Vagina (tissue), 2 donors: ENCODE data around the gene INTS1.

ENCODE experiments used
- CTCF ChIP-seq, 3 experiments: fragments of 450-650 bp in 2 of 3; fragments of 200-600 bp in 1 of 3; sonication (generic) in 1 of 3; IDR thresholded peaks; one replicate each; pipeline ENCODE4 v1.5.1; 2017 to 2019; ENCODE audit warnings: antibody characterized with exemption in 3 of 3, mild to moderate bottlenecking in 2 of 3, moderate library complexity in 2 of 3
- POLR2AphosphoS5 ChIP-seq, 2 donors: sonication (generic); formaldehyde crosslinking; IDR thresholded peaks; one replicate each; pipeline ENCODE4 v1.9.0; 2017; ENCODE audit warnings: antibody characterized with exemption in 2 of 2, mild to moderate bottlenecking in 2 of 2, low read depth in 1 of 2; ENCODE audit not compliant: insufficient read depth in 1 of 2

DNA sequence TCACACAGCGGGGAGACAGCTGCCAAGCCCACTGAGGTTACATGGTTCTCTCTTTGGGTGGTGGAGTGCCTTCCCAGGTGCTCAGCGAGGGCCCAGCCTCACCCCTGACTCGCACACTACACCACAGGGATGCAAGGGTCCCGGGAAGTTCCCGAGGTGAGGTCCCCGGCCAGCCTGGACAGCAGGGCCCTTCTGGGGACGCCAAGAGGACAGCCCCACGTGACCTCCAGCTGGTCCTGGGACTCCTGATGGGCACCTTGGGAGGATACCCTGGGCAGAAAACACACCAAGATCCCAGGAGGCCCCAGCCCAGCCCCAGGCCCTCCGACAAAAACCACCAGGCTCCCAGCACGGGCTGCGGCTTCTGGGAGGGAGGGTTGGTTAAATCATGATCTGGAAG is 53.2 kb downstream of the INTS1 start:
- TF ChIP-seq CTCF (IDR thresholded peaks at IDR 0.05): no peak
- TF ChIP-seq POLR2AphosphoS5 (IDR thresholded peaks at IDR 0.05; ENCODE audit: insufficient read depth in 1 of 2, low read depth in 1 of 2): no peak
